ENCODE data around the gene PMPCA.

PMPCA gene

GRCh38 chr9:136437839-136438547 is 27.5 kb downstream of the PMPCA start:
- DNase-seq = no peak

- peak; percentile 48 for DNase-seq
Measured at GRCh38 chr9:136438548-136439480, 28.4 kb downstream of the PMPCA start.

GRCh38 chr9:136439481-136440408 is 29.3 kb downstream of the PMPCA start, which contains the start of gene INPP5E:
Gene INPP5E (minus strand): TSS chr9:136439845. CDS start chr9:136439419, 426 bp downstream.
- DNase-seq = peak; percentile 84

- DNase-seq = no peak
Measured at GRCh38 chr9:136441191-136441680, 30.8 kb downstream of the PMPCA start.

- DNase-seq = no peak
Measured at GRCh38 chr9:136441681-136442245, 31.3 kb downstream of the PMPCA start.

- no peak for DNase-seq
Measured at GRCh38 chr9:136442265-136442664, 31.8 kb downstream of the PMPCA start.

GRCh38 chr9:136443087-136443486 is 32.6 kb downstream of the PMPCA start:
- DNase-seq = no peak

GRCh38 chr9:136443687-136444086 is 33.2 kb downstream of the PMPCA start:
- DNase-seq = no peak

GRCh38 chr9:136444102-136444501 is 33.6 kb downstream of the PMPCA start:
- DNase-seq = no peak

GRCh38 chr9:136445799-136446198 is 35.3 kb downstream of the PMPCA start:
- DNase-seq = no peak

GRCh38 chr9:136447173-136447778 is 36.8 kb downstream of the PMPCA start:
- no peak for DNase-seq

- no peak for DNase-seq
Measured at GRCh38 chr9:136448655-136449054, 38.2 kb downstream of the PMPCA start.

GRCh38 chr9:136451221-136451877 is 40.9 kb downstream of the PMPCA start:
- no peak for DNase-seq

GRCh38 chr9:136453326-136453725 is 42.9 kb downstream of the PMPCA start:
- DNase-seq = no peak

GRCh38 chr9:136454026-136454796 is 43.8 kb downstream of the PMPCA start:
- DNase-seq = no peak

- no peak for DNase-seq
Measured at GRCh38 chr9:136455043-136456002, 44.9 kb downstream of the PMPCA start.

- DNase-seq = no peak
Measured at GRCh38 chr9:136456258-136456657, 45.8 kb downstream of the PMPCA start.

- DNase-seq = no peak
Measured at GRCh38 chr9:136457326-136457725, 46.9 kb downstream of the PMPCA start.

GRCh38 chr9:136459425-136459824 is 49.0 kb downstream of the PMPCA start:
- DNase-seq = no peak
